Stomach (tissue), 9 donors: Measurements from ENCODE around the gene FOXA1. TPM values are rescaled to one million over a fixed set of nuclear protein-coding genes. Genes with fewer than 3 reads are reported as not detected.

Experiments used
- DNase-seq, 2 donors: peaks; one replicate each; pipeline versions ENCODE4 v3.0.0 to v3.0.0-alpha.2; 2013 to 2019
- H3K27ac ChIP-seq, 5 donors: fragments of 200-600 bp in 4 of 5; sonication (generic) in 4 of 5; one replicate each; pipeline ENCODE4 v1.5.1; 2013 to 2019; ENCODE audit warnings: mild to moderate bottlenecking in 1 of 5, moderate library complexity in 1 of 5
- H3K27me3 ChIP-seq, 3 donors: fragments of 200-600 bp; sonication (generic); one replicate each; pipeline ENCODE4 v1.5.1; 2017 to 2019; ENCODE audit warnings: mixed run types in 1 of 3
- H3K36me3 ChIP-seq, 4 donors: fragments of 200-600 bp; sonication (generic); 1 replicate in 3 of 4; 2 replicates in 1 of 4; pipeline ENCODE4 v1.5.1; 2016 to 2019
- H3K4me1 ChIP-seq, 4 donors: fragments of 200-600 bp; sonication (generic); one replicate each; pipeline ENCODE4 v1.5.1; 2016 to 2019
- H3K4me3 ChIP-seq, 4 donors: fragments of 200-600 bp; sonication (generic) in 3 of 4; one replicate each; pipeline ENCODE4 v1.5.1; 2016 to 2019; ENCODE audit warnings: mild to moderate bottlenecking in 1 of 4
- H3K9me3 ChIP-seq, 4 donors: fragments of 200-600 bp; sonication (generic); one replicate each; pipeline ENCODE4 v1.5.1; 2016 to 2019
- CTCF ChIP-seq, 7 experiments: fragments of 450-650 bp in 4 of 7; fragments of 200-600 bp in 3 of 7; sonication (generic) in 3 of 7; IDR thresholded peaks; one replicate each; pipeline ENCODE4 v1.5.1; 2016 to 2019; ENCODE audit warnings: antibody characterized with exemption in 7 of 7, control low read depth in 2 of 7, mild to moderate bottlenecking in 1 of 7
- EP300 ChIP-seq: sonication (generic); formaldehyde crosslinking; IDR thresholded peaks from one replicate; pipeline ENCODE4 v1.6.1; 2017; ENCODE audit warnings: antibody characterized with exemption
- POLR2A ChIP-seq, 4 donors: fragments of 450-650 bp; IDR thresholded peaks; one replicate each; pipeline ENCODE4 v1.6.1; 2016; ENCODE audit warnings: antibody characterized with exemption in 4 of 4, control low read depth in 2 of 4, mild to moderate bottlenecking in 1 of 4, moderate library complexity in 1 of 4
- POLR2AphosphoS5 ChIP-seq, 3 donors: sonication (generic); formaldehyde crosslinking; IDR thresholded peaks; one replicate each; pipeline ENCODE4 v1.6.1; 2016; ENCODE audit warnings: antibody characterized with exemption in 3 of 3
- WGBS, 5 donors: extraction: QIAGEN DNeasy Blood & Tissue Kit in 3 of 5; methylation state at CpG; one replicate each; pipeline versions ENCODE4 v1.1.5 to v1.1.7; 2013 to 2018; 5-methylcytosine and 5-hydroxymethylcytosine counted together
- intact Hi-C: fragments of 100-400 bp; cut with DNase I; formaldehyde crosslinking; loops from one replicate; pipeline ENCODE4 v1.15.1; 2023; ENCODE audit warnings: low total_unique reads
- polyA plus RNA-seq, 3 donors: library from polyadenylated mRNA; stranded (reverse); fragments of 200-250 nt; gene quantifications; one replicate each; pipeline ENCODE4 v1.2.3, GENCODE V29; 2013
- total RNA-seq, 5 donors: library from RNA; depleted of rRNA; stranded (reverse); fragments of >200 nt; gene quantifications; one replicate each; pipeline versions ENCODE4 v1.1.0 to v1.2.3, GENCODE V29; 2014 to 2016
- donor health status: healthy with polysubstance abuse.
- donor health status: Bipolar disorder and iron deficiency.
- donor health status: healthy.

The FOXA1 gene
- total and polyA plus RNA-seq, 8 donors = 0.58 to 147 (median 26.9) TPM

GRCh38 chr14:37599507-37600368, 4.7 kb upstream of the FOXA1 start:
- Histone ChIP-seq H3K27me3 (peaks cover 7 to 98% (median 72%) of the 10 kb centered on the region in 3 donors), H3K4me3 (peak overlapping the region; percentile 29 to 67 (median 34)), H3K27ac (peak overlapping the region; percentile 86 to 95 (median 92)), H3K4me1 (peaks cover 41 to 54% (median 47%) of the 10 kb centered on the region in 4 donors), H3K9me3 (no peaks in the 10 kb centered on the region), H3K36me3 (no peaks in the 10 kb centered on the region)
- intact Hi-C loops = no loop called here
- 2 to 7% (median 3%) methylated on average over 52 to 57 of the region's 57 CpGs for WGBS, 5 donors
- peak in 1 of 2 donors; percentile 57 for DNase-seq
- TF ChIP-seq EP300 (no peak), CTCF (IDR thresholded peaks at IDR 0.05) (no peak)

GRCh38 chr14:37598747-37599506, 3.9 kb upstream of the FOXA1 start:
- Histone ChIP-seq H3K36me3 (no peaks in the 10 kb centered on the region), H3K9me3 (no peaks in the 10 kb centered on the region), H3K4me3 (peak overlapping the region; percentile 29 to 67 (median 34)), H3K27ac (peak overlapping the region; percentile 86 to 95 (median 92)), H3K27me3 (peaks cover 7 to 99% (median 80%) of the 10 kb centered on the region in 3 donors), H3K4me1 (peaks cover 41 to 63% (median 51%) of the 10 kb centered on the region in 4 donors)
- peak in 1 of 2 donors; percentile 42 for DNase-seq
- TF ChIP-seq POLR2AphosphoS5 (IDR thresholded peaks at IDR 0.05) (no peak), EP300 (no peak), POLR2A (IDR thresholded peaks at IDR 0.05) (no peak), CTCF (IDR thresholded peaks at IDR 0.05) (no peak)
- intact Hi-C loops = no loop called here
- 7 to 12% (median 8%) methylated on average over 30 to 36 of the region's 36 CpGs for WGBS, 5 donors

- Histone ChIP-seq H3K4me3 (peak overlapping the region; percentile 29 to 67 (median 34)), H3K27me3 (peaks cover 7 to 99% (median 81%) of the 10 kb centered on the region in 3 donors), H3K36me3 (no peaks in the 10 kb centered on the region), H3K4me1 (peaks cover 41 to 63% (median 51%) of the 10 kb centered on the region in 4 donors), H3K9me3 (no peaks in the 10 kb centered on the region), H3K27ac (peak overlapping the region; percentile 86 to 95 (median 92))
- peak; percentile 70 to 81 for DNase-seq
- TF ChIP-seq POLR2A (IDR thresholded peaks at IDR 0.05) (no peak), CTCF (IDR thresholded peaks at IDR 0.05) (no peak), EP300 (no peak), POLR2AphosphoS5 (IDR thresholded peaks at IDR 0.05) (peak in 2 of 3 donors; percentile 55 to 69)
- intact Hi-C loops = no loop called here
- 3 to 8% (median 6%) methylated on average over 22 to 50 of the region's 50 CpGs for WGBS, 5 donors
These were observed 3.1 kb upstream of the FOXA1 start for GRCh38 chr14:37597914-37598746.
